ENCODE data around the gene SSTR5. TPM values are rescaled to one million over a fixed set of nuclear protein-coding genes. Genes with fewer than 3 reads are reported as not detected.

The SSTR5 gene
- total and polyA plus RNA-seq, 2 experiments from 2014 or later: 0.77 to 1.3 TPM

DNA sequence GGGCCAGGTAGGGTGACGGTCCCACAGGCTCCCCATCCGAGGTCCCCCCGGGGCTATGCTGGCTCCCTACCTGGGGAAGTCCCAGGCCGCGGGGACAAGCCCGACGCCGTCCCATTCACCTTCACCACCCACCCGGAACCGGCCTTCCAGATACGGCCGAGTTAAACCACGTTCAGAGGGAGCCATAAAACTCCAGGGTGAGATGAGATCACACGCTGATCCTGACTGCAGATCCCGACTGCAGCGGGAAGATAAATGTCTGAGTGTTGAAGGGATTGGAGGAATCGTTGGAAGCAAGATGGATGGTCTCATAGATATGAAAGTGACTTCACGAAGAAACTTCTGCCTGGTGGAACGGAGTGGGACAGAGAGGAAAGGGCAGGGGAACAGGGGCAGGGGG, 37.1 kb downstream of the SSTR5 start:
- Histone ChIP-seq H3K9me2 (replicated peaks; ENCODE audit: insufficient read depth) (no peaks in the 10 kb centered on the region), H4K20me1 (ENCODE audit: insufficient read depth, poor library complexity, severe bottlenecking) (no peaks in the 10 kb centered on the region), H3K4me2 (no peak overlapping the region), H3K27me3 (no peaks in the 10 kb centered on the region), H3K4me1 (ENCODE audit: insufficient read depth) (no peaks in the 10 kb centered on the region), H3K4me3 (no peak overlapping the region), H2AFZ (no peak overlapping the region), H3K9me3 (ENCODE audit: low read depth) (no peaks in the 10 kb centered on the region), H3K27ac (no peak overlapping the region), H3K36me3 (replicated peaks; ENCODE audit: insufficient read depth, low read depth) (no peaks in the 10 kb centered on the region), H3K79me2 (no peaks in the 10 kb centered on the region)
- 56% methylated on average over 17 of the region's 19 CpGs for WGBS (ENCODE audit: low lambda C conversion rate, missing lambda C conversion rate)
- DNase-seq (ENCODE audit: low spot score): no peak
- no peak for TF ChIP-seq EZH2 (IDR thresholded peaks at IDR 0.05; ENCODE audit: borderline replicate concordance)
- no peak for TF ChIP-seq EZH2phosphoT487 (IDR thresholded peaks at IDR 0.05; ENCODE audit: low read depth, severe bottlenecking, unreplicated experiment)
- TF ChIP-seq, protein P1, sequence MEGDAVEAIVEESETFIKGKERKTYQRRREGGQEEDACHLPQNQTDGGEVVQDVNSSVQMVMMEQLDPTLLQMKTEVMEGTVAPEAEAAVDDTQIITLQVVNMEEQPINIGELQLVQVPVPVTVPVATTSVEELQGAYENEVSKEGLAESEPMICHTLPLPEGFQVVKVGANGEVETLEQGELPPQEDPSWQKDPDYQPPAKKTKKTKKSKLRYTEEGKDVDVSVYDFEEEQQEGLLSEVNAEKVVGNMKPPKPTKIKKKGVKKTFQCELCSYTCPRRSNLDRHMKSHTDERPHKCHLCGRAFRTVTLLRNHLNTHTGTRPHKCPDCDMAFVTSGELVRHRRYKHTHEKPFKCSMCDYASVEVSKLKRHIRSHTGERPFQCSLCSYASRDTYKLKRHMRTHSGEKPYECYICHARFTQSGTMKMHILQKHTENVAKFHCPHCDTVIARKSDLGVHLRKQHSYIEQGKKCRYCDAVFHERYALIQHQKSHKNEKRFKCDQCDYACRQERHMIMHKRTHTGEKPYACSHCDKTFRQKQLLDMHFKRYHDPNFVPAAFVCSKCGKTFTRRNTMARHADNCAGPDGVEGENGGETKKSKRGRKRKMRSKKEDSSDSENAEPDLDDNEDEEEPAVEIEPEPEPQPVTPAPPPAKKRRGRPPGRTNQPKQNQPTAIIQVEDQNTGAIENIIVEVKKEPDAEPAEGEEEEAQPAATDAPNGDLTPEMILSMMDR (IDR thresholded peaks at IDR 0.05; ENCODE audit: poor library complexity): no peak

DNA sequence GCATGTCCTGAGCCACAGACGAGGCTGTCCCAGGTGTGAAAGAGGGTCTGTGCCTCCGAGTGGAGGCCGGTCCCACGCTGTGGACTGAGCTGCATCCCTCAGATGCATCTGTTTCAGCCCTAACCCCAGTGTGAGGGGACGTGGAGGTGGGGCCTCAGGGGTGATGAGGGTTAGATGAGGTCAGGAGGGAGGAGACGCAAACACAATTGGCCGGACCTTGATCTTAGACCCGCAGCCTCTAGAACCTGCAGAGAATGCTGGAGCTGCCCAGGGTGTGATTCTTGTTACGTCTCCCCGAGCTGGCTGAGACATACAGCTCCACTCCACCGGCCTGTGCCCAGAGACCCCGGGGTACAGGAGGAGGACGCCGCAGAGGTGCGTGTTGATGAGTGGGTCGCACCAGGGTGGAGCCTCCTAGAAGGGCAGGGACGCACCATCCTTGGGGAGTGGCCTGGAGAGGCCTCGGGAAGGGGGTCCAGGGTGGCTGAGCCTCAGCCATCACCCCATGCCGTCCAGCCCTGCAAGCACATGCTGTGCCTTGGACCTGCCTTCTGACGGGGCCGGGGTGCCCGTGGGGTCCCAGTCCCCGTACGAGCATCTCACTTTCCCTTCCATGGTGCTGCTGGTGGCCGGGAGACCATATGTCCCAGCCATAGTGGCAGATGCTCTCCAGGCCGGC, 40.1 kb downstream of the SSTR5 start:
- 79% methylated on average over 25 of the region's 26 CpGs for WGBS (ENCODE audit: low lambda C conversion rate, missing lambda C conversion rate)
- TF ChIP-seq EZH2phosphoT487 (IDR thresholded peaks at IDR 0.05; ENCODE audit: low read depth, severe bottlenecking, unreplicated experiment): no peak
- TF ChIP-seq EZH2 (IDR thresholded peaks at IDR 0.05; ENCODE audit: borderline replicate concordance): no peak
- TF ChIP-seq, protein P1 (IDR thresholded peaks at IDR 0.05; ENCODE audit: poor library complexity): no peak
- Histone ChIP-seq H3K27ac (no peak overlapping the region), H3K4me1 (ENCODE audit: insufficient read depth) (no peaks in the 10 kb centered on the region), H4K20me1 (ENCODE audit: insufficient read depth, poor library complexity, severe bottlenecking) (no peaks in the 10 kb centered on the region), H3K79me2 (no peaks in the 10 kb centered on the region), H3K9me2 (replicated peaks; ENCODE audit: insufficient read depth) (no peaks in the 10 kb centered on the region), H3K27me3 (no peaks in the 10 kb centered on the region), H3K36me3 (replicated peaks; ENCODE audit: insufficient read depth, low read depth) (no peaks in the 10 kb centered on the region), H3K9me3 (ENCODE audit: low read depth) (no peaks in the 10 kb centered on the region), H3K4me3 (no peak overlapping the region), H2AFZ (no peak overlapping the region), H3K4me2 (no peak overlapping the region)
- no peak for DNase-seq (ENCODE audit: low spot score)

DNA sequence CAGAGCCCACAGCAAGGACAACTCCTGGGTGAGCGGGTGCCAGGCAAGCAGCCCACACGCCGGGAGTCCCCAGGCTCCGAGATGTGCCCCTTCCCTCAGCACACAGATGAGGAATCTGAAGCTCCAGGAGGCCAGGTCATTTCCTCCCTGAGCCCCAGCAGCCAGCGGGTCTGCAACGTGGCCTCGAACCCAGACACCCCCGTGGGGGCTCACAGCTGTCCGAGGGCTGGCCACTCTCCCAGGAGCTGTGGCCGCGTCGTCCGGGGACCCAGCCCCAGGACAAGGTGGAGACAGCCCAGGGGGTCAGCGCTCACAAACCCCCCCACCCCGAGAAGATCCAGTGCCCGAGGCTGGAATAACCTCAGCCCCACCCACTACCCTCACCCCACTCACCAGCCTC, 40.9 kb downstream of the SSTR5 start:
- H2AFZ ChIP-seq: no peak overlapping the region
- H3K36me3 ChIP-seq (replicated peaks; ENCODE audit: insufficient read depth, low read depth): no peaks in the 10 kb centered on the region
- WGBS (ENCODE audit: low lambda C conversion rate, missing lambda C conversion rate): 82% methylated on average over 7 of the region's 16 CpGs
- H3K4me2 ChIP-seq: no peak overlapping the region
- H3K9me2 ChIP-seq (replicated peaks; ENCODE audit: insufficient read depth): no peaks in the 10 kb centered on the region
- no peaks in the 10 kb centered on the region for H3K79me2 ChIP-seq
- no peak overlapping the region for H3K4me3 ChIP-seq
- H3K27ac ChIP-seq: no peak overlapping the region
- TF ChIP-seq, protein P1 (IDR thresholded peaks at IDR 0.05; ENCODE audit: poor library complexity): no peak
- no peak for TF ChIP-seq EZH2 (IDR thresholded peaks at IDR 0.05; ENCODE audit: borderline replicate concordance)
- TF ChIP-seq EZH2phosphoT487 (IDR thresholded peaks at IDR 0.05; ENCODE audit: low read depth, severe bottlenecking, unreplicated experiment): no peak
- DNase-seq (ENCODE audit: low spot score): no peak
- H3K4me1 ChIP-seq (ENCODE audit: insufficient read depth): no peaks in the 10 kb centered on the region
- no peaks in the 10 kb centered on the region for H3K27me3 ChIP-seq
- H3K9me3 ChIP-seq (ENCODE audit: low read depth): no peaks in the 10 kb centered on the region
- H4K20me1 ChIP-seq (ENCODE audit: insufficient read depth, poor library complexity, severe bottlenecking): no peaks in the 10 kb centered on the region

Measured in hepatocyte (in vitro differentiated cells).